GM21737 (cell line): Measurements from ENCODE around the gene TIMP2.
"Not testable (repeated sequence)": the region's sequence is repeated elsewhere in the genome, so short reads cannot be mapped to it uniquely, and the experiment has no call there.

Experiments used
- ATAC-seq: cut with Tn5 transposase; IDR thresholded peaks from one replicate; pipeline ENCODE4 v1.9.1; 2021; ENCODE audit warnings: mild to moderate bottlenecking, moderate library complexity; ENCODE audit not compliant: unreplicated experiment

TIMP2 gene

GRCh38 chr17:78956254-78956653, 31.1 kb upstream of the TIMP2 start:
- ATAC-seq: no peak

DNA sequence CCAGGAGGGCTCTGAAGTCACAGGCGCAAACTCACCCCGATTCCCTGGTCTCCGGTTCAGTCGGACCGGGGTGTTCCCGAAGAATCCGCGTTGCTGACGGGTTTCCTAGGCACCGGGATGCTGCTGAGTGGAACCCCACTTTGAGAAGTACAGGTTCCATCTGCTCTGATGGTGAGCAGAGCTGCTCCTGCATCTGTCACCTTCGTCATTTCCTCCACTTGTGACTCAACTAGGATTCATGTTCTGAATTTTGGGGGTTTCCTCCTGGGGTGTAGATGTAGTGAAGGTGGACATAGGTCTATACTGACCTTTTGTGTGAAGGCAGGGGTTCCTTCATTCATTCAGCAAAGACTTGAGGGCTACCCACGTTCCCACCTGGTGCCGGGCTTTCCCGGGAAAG, 29.5 kb upstream of the TIMP2 start:
- no peak for ATAC-seq

GRCh38 chr17:78953356-78954350, 28.5 kb upstream of the TIMP2 start:
- ATAC-seq: no peak

- ATAC-seq: no peak
These were observed 27.5 kb upstream of the TIMP2 start for GRCh38 chr17:78952706-78953105.

DNA sequence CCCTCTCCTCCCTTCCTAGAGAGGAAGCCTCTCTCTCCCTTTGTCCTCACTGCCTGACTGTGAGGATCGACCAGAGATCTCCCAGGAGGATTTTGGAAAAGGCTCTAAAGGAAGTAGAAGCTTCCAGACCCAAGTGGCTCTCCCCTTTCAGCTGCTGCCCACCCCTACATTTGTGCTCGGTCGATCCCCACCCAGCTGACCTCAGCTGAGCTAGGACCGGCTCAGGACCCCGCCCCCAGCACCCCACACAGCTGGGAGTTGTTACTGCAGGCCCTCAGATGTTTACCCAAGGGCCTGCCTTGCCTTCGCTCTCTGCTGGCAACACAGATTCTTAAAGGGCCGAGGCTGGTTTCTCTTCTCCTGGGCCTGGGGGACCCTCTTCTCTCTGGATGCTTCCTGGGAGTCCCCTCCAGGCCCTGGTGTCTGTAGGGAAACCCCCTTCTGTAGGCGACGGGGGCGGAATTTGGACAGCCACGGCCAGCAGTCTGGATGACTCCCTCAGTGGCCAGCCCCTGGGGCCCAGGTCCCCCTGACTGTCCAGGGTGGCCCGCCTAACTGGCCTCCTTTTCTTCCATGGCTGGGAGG, 26.9 kb upstream of the TIMP2 start:
- no peak for ATAC-seq

DNA sequence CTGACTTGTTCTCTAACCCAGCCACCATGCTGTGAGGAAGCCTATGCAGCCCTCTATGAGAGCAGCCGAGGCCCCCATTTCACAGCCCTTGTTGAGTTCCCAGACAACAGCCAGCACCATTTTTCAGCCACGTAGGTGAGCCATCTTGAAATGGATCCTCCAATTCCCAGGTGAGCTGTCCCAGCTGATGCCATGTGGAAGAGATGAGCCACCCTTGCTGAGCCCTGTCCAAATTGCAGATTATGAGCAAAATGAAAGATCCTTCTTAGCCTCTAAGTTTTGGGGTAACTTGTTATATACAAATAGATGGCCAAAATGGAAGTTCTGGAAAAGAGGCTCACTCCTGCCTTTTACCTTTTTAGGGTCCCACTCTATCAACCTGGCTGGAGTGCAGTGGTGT, 25.7 kb upstream of the TIMP2 start:
- no peak for ATAC-seq

DNA sequence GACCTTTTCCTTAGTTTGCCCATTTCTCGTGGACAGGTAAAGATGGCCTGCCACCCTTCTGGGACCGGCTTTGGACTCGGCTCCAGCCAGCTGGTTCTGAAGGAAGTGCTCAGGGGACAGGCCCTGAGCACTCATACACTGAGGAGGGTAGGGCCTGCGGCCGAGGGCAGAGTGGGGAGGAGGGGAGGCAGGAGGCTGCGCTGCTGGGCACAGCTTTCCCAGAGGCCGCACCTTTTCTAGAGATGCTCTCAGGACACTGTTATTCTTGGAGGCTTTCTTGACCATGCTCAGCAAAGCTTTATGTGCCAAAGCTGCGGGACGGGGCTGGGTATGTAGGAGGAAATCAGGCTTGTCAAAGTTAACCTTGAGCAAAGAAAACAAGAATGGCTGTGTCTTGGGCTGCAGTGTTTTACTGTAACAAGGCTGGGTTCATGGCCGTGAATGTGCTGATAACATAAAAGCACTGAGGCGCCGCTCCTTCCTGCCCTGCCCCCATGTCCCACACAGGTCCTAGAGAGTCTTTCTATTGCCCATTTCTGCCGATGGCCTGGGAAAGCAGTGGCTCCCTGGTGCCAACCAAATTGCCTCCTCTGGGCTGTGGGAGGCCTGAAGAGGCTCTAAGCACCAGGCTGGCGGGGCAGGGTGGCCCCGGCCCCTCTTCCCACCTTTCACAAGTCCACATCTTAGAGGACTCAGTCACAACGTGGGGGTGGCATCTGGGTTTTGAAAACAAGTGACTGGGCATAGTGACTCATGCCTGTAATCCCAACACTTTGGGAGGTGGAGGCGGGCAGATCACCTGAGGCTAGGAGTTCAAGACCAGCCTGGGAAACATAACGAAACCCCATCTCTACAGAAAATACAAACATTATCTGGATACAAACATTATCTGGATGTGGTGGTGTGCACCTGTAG, 22.3 kb upstream of the TIMP2 start:
- no peak for ATAC-seq

GRCh38 chr17:78946631-78947030, 21.4 kb upstream of the TIMP2 start:
- ATAC-seq: no peak

GRCh38 chr17:78946131-78946530, 20.9 kb upstream of the TIMP2 start:
- no peak for ATAC-seq

DNA sequence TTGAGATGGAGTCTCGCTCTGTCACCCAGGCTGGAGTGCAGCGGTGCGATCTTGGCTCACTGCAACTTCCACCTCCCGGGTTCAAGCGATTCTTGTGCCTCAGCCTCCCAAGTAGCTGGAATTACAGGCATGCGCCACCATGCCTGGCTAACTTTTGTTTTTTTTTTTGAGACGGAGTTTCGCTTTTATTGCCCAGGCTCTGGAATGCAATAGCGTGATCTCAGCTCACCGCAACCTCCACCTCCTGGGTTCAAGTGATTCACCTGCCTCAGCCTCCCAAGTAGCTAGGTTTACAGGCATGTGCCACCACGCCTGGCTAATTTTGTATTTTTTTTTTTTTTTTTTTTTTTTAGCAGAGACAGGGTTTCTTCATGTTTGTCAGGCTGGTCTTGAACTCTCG, 20.3 kb upstream of the TIMP2 start:
- ATAC-seq: not testable (repeated sequence)

GRCh38 chr17:78944956-78945355, 19.8 kb upstream of the TIMP2 start:
- ATAC-seq: no peak

GRCh38 chr17:78944026-78944425, 18.8 kb upstream of the TIMP2 start:
- no peak for ATAC-seq

- no peak for ATAC-seq
These were observed 15.5 kb upstream of the TIMP2 start for GRCh38 chr17:78940708-78941107.

DNA sequence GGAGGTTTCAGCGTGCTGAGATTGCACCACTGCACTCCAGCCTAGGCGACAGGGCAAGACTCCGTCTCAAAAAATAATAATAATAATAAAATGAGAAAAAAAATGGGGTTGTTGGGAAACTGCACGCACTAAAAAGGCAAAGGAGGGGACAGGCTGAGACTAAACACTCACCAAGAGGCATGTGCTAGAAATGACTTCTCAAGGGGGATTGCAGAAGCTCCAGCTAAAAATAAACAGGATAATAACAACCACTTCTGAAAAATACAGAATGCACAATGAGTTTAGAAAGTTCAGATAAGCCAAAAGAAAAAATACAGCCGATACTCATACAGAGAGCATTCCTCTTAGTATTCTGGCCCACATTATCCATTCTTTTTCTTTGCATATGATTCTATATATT, 15.1 kb upstream of the TIMP2 start:
- ATAC-seq: no peak

DNA sequence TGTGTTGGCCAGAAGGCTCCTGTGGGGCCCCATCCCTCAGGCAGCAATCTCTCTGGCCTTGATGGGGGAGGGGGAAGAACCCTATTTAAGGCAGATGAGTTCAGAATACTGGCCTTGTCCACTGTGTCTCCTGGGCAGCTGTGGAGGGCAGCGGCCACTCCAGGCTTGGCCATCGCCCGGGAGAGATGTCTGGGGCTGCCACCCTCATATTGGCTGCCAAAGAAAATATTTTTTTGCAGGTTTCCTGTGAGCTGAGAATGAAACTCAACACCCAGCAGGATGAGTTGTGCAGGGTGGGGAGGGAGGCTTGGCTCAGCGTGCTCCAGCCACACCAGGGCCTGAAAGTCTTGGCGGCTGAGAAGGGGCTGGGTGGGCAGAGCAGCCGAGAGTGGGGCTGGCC, 14.4 kb upstream of the TIMP2 start:
- no peak for ATAC-seq

DNA sequence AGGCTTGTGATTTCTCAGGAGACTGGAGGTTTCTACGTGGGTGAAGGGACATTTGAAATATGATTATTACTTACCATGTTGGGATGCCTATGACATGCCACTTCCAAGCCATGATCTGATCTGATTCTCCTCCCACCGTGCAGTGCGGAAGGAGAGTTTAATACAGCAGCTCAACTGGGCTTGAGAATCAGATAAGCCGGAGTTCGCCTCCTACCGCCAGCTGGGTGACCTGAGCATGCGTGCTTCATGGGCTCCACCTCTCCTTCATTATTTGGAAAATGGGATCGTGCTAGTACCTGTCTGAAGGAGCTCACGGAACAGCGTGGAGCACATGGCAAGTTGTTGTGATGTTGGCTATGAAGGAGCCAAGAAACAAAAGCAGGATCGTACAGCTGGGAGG, 12.4 kb upstream of the TIMP2 start:
- ATAC-seq: no peak

- ATAC-seq: no peak
These were observed 10.5 kb upstream of the TIMP2 start for GRCh38 chr17:78935419-78936323.

- ATAC-seq: no peak
These were observed 9.7 kb upstream of the TIMP2 start for GRCh38 chr17:78934681-78935418.

DNA sequence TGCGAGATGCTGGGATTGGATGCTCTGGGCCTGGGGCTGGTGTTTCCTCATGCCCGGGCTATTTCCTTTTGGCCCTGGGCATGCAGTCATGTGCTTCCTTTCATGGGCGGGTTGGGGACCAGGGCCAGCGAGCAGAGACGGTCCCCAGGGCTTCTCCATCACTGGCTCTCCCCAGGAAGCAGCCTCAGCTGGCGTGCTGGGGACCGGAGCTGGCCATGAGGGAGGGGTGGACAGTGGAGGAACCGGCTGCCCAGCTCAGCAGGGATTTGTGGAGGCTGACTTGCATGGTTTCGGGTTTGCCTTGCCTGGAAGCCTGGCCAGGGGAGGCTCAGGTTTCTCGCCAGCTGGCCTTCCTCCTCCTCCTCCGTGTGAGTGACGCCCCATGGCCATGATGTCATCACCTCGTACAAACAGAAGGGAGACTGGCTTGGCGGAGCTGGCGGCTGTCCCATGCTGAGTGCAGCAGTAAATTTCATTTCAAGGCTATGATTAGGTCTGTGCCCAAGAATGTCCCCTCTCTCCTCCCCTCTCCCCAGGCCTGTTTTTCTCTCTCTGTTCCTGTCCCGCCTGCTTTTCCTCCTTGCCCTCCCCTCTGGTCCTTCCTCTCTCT, 8.9 kb upstream of the TIMP2 start:
- ATAC-seq: no peak
